A673 (cell line): ENCODE results near the gene PRRT1.

Source experiments
- EZH2 ChIP-seq: fragments of 200-600 bp; sonication (generic); IDR thresholded peaks from 2 replicates; pipeline ENCODE4 v1.6.1; 2017; ENCODE audit warnings: borderline replicate concordance, low read depth, mild to moderate bottlenecking, mixed read lengths, antibody characterized with exemption, low read length; ENCODE audit not compliant: poor library complexity, severe bottlenecking
- TF ChIP-seq, protein P1 (sequence below): fragments of 300-800, 200-600 bp; sonication (generic); conservative IDR thresholded peaks from 2 replicates; pipeline ENCODE4 v1.5.1; 2017; ENCODE audit warnings: low read depth, mild to moderate bottlenecking, antibody characterized with exemption, low read length, moderate library complexity, mixed read lengths

- TF ChIP-seq, protein P1, sequence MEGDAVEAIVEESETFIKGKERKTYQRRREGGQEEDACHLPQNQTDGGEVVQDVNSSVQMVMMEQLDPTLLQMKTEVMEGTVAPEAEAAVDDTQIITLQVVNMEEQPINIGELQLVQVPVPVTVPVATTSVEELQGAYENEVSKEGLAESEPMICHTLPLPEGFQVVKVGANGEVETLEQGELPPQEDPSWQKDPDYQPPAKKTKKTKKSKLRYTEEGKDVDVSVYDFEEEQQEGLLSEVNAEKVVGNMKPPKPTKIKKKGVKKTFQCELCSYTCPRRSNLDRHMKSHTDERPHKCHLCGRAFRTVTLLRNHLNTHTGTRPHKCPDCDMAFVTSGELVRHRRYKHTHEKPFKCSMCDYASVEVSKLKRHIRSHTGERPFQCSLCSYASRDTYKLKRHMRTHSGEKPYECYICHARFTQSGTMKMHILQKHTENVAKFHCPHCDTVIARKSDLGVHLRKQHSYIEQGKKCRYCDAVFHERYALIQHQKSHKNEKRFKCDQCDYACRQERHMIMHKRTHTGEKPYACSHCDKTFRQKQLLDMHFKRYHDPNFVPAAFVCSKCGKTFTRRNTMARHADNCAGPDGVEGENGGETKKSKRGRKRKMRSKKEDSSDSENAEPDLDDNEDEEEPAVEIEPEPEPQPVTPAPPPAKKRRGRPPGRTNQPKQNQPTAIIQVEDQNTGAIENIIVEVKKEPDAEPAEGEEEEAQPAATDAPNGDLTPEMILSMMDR, result peak; percentile 55
- TF ChIP-seq EZH2, result no peak
Observed at GRCh38 chr6:32154514-32155161, 2.9 kb upstream of the PRRT1 start.
